ENCODE results near the gene ORAI2. TPM values are rescaled to one million over a fixed set of nuclear protein-coding genes. Genes with fewer than 3 reads are reported as not detected.

Gene ORAI2
- total and polyA plus RNA-seq, 10 donors = 31.5 to 146 (median 81.0) TPM

DNA sequence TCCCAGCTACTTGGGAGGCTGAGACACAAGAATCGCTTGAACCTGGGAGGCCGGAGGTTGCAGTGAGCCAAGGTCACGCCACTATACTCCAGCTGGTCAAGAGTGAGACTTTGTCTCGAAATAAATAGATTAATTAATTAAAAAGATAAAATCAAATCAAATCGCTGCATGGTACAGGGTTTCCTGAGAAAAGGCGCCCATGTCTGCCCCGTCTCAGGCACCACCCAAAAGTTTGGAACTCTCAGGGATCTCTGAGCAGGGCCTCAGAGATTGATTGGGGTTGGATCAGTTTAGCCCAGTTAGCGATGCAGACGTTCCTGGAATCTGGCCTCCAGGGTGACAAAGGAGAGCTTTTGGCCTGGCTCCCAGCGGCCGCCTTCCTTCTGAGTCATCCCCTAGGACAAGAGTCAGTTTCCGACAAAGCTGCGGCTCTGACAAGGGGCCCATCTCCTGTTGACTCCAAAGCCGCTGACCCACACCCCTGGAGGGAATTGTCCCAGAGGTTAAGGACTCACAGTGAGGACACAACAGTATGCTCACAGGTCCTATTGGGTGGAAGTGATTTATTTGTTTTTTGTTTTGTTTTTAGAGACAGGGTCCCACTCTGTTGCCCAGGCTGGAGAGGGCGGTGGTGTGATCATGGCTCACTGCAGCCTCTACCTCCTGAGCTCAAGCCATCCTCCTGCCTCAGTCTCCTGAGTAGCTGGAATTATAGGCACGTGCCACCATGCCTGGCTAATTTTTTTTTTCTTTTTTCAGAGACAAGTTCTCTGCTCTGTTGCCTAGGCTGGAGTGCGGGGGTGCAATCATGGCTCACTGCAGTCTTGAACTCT, 6.8 kb downstream of the ORAI2 start:
- H3K9me3 ChIP-seq = no peaks in the 10 kb centered on the region
- no peak for DNase-seq
- peaks cover under 1 to 100% (median 60%) of the 10 kb centered on the region in 6 donors for H3K4me1 ChIP-seq
- peaks cover 0 to 92% (median 38%) of the 10 kb centered on the region in 6 donors for H3K36me3 ChIP-seq
- no peak overlapping the region for H3K4me3 ChIP-seq
- 73 to 86% (median 83%) methylated on average over 17 of the region's 17 CpGs for WGBS, 5 donors
- TF ChIP-seq POLR2AphosphoS5 (IDR thresholded peaks at IDR 0.05) (peak in 2 of 3 donors; percentile 59 to 60), POLR2A (IDR thresholded peaks at IDR 0.05) (no peak)
- peak overlapping the region in 6 of 8 donors; percentile 51 to 89 (median 68) for H3K27ac ChIP-seq
- intact Hi-C loops (cut with DNase I; ENCODE audit: low total_unique reads) = no loop called here
- no peaks in the 10 kb centered on the region for H3K27me3 ChIP-seq (replicated peaks in 1 of 7)

DNA sequence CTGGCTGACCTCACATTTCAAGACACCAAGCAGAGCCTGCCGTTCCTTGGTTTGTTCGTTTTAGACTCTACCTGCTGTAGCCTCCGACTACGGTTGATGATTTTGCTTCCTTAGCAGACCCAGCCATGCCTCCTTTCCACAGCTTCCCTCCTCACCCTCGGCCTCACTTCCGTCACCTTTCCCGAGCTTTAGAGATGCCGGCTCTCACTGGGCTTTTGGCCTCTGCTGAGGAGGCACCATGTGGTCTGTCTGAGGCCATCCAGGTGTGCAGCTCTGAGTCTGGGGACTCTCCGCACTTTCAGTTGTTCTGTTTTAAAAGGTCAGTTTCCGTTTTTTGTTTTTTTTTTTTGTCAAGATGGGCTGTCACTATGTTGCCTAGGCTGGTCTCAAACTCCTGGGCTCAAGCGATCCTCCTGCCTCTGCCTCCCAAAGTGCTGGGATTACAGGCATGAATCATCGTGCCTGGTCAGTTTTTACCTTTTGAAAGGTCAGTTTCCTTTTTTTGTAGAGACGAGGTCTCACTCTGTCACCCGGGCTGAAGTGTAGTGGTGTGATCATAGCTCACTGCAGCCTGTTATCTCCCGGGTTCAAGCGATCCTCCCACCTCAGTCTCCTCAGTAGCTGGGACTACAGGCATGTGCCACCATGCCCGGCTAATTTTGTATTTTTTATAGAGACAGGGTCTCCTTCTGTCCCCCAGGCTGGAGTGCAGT, 11.7 kb downstream of the ORAI2 start:
- TF ChIP-seq POLR2A (IDR thresholded peaks at IDR 0.05) (no peak), POLR2AphosphoS5 (IDR thresholded peaks at IDR 0.05) (peak; percentile 40 to 74 (median 64))
- TF ChIP-seq, protein P1, sequence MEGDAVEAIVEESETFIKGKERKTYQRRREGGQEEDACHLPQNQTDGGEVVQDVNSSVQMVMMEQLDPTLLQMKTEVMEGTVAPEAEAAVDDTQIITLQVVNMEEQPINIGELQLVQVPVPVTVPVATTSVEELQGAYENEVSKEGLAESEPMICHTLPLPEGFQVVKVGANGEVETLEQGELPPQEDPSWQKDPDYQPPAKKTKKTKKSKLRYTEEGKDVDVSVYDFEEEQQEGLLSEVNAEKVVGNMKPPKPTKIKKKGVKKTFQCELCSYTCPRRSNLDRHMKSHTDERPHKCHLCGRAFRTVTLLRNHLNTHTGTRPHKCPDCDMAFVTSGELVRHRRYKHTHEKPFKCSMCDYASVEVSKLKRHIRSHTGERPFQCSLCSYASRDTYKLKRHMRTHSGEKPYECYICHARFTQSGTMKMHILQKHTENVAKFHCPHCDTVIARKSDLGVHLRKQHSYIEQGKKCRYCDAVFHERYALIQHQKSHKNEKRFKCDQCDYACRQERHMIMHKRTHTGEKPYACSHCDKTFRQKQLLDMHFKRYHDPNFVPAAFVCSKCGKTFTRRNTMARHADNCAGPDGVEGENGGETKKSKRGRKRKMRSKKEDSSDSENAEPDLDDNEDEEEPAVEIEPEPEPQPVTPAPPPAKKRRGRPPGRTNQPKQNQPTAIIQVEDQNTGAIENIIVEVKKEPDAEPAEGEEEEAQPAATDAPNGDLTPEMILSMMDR (IDR thresholded peaks at IDR 0.05 in 8 of 11, conservative IDR thresholded peaks at IDR 0.05 in 3 of 11) = no peak
- H3K36me3 ChIP-seq = peaks cover 5 to 93% (median 40%) of the 10 kb centered on the region in 6 donors
- no peaks in the 10 kb centered on the region for H3K27me3 ChIP-seq (replicated peaks in 1 of 7)
- DNase-seq = no peak
- H3K9me3 ChIP-seq = no peaks in the 10 kb centered on the region
- peaks cover 4 to 88% (median 51%) of the 10 kb centered on the region in 6 donors for H3K4me1 ChIP-seq
- intact Hi-C loops (cut with DNase I; ENCODE audit: low total_unique reads) = no loop called here
- WGBS, 5 donors = 77 to 84% (median 80%) methylated on average over 17 of the region's 17 CpGs
- peak overlapping the region in 1 of 8 donors; percentile 27 for H3K4me3 ChIP-seq
- peak overlapping the region in 5 of 8 donors; percentile 36 to 89 (median 84) for H3K27ac ChIP-seq

DNA sequence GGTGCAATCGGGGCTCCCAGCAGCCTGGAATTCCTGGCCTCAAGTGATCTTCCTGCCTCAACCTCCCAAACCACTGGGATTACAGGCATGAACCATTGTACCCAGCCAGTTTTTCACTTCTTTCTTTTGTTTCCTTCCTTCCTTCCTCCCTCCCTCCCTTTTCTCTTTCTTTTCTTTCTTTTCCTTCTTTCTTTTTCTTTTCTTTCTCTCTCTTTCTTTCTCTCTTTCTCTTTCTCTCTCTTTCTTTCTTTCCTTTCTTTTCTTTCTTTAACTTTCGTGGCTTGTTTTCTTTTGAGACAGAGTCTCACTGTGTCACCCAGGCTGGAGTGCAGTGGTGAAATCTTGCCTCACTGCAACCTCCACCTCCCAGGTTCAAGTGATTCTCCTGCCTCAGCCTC, 12.3 kb downstream of the ORAI2 start:
- Histone ChIP-seq H3K4me1 (peaks cover 3 to 88% (median 47%) of the 10 kb centered on the region in 6 donors), H3K9me3 (no peaks in the 10 kb centered on the region), H3K27ac (peak overlapping the region in 5 of 8 donors; percentile 36 to 89 (median 84)), H3K4me3 (no peak overlapping the region), H3K27me3 (replicated peaks in 1 of 7) (no peaks in the 10 kb centered on the region), H3K36me3 (peaks cover 5 to 88% (median 35%) of the 10 kb centered on the region in 6 donors)
- TF ChIP-seq POLR2A (IDR thresholded peaks at IDR 0.05) (no peak), POLR2AphosphoS5 (IDR thresholded peaks at IDR 0.05) (no peak)
- TF ChIP-seq, protein P1 (IDR thresholded peaks at IDR 0.05 in 8 of 11, conservative IDR thresholded peaks at IDR 0.05 in 3 of 11) = no peak
- DNase-seq = no peak
- WGBS, 5 donors = 46 to 73% (median 67%) methylated on average over 2 of the region's 2 CpGs
- intact Hi-C loops (cut with DNase I; ENCODE audit: low total_unique reads) = no loop called here

DNA sequence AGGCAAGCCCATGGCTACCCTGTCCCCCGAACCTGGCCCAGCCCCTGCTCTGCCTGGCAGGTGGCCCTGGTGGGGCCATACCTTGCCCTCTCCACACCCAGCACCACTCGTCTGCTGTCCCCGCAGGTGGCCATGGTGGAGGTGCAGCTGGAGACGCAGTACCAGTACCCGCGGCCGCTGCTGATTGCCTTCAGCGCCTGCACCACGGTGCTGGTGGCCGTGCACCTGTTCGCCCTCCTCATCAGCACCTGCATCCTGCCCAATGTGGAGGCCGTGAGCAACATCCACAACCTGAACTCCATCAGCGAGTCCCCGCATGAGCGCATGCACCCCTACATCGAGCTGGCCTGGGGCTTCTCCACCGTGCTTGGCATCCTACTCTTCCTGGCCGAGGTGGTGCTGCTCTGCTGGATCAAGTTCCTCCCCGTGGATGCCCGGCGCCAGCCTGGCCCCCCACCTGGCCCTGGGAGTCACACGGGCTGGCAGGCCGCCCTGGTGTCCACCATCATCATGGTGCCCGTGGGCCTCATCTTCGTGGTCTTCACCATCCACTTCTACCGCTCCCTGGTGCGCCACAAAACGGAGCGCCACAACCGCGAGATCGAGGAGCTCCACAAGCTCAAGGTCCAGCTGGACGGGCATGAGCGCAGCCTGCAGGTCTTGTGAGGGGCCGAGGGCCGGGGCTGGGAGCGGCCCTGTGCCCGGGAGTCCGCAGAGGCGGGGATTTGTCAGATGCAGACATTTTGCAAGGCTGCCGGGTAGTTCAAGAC, 13.2 kb downstream of the ORAI2 start:
- Histone ChIP-seq H3K36me3 (peaks cover 5 to 79% (median 32%) of the 10 kb centered on the region in 6 donors), H3K9me3 (no peaks in the 10 kb centered on the region), H3K4me3 (no peak overlapping the region), H3K27ac (peak overlapping the region in 4 of 8 donors; percentile 84 to 89 (median 86)), H3K4me1 (peaks cover 0 to 80% (median 41%) of the 10 kb centered on the region in 6 donors), H3K27me3 (replicated peaks in 1 of 7) (no peaks in the 10 kb centered on the region)
- WGBS, 5 donors = 88 to 93% (median 91%) methylated on average over 30 to 41 of the region's 41 CpGs
- intact Hi-C loops (cut with DNase I; ENCODE audit: low total_unique reads) = no loop called here
- TF ChIP-seq POLR2AphosphoS5 (IDR thresholded peaks at IDR 0.05) = peak; percentile 70 to 84 (median 81)
- TF ChIP-seq, protein P1 (IDR thresholded peaks at IDR 0.05 in 8 of 11, conservative IDR thresholded peaks at IDR 0.05 in 3 of 11) = no peak
- no peak for TF ChIP-seq POLR2A (IDR thresholded peaks at IDR 0.05)
- peak; percentile 81 for DNase-seq
